HG03354 (cell line): Measurements from ENCODE around the gene TTLL8.

ENCODE experiments used
- ATAC-seq: cut with Tn5 transposase; IDR thresholded peaks from one replicate; pipeline ENCODE4 v1.9.1; 2021; ENCODE audit warnings: mild to moderate bottlenecking; ENCODE audit not compliant: unreplicated experiment, poor library complexity, severe bottlenecking

TTLL8 gene

GRCh38 chr22:50027639-50028537 is 30.2 kb downstream of the TTLL8 start:
- no peak for ATAC-seq

- ATAC-seq: no peak
Measured at GRCh38 chr22:50025993-50026392, 32.1 kb downstream of the TTLL8 start.

GRCh38 chr22:50022171-50022819 is 35.8 kb downstream of the TTLL8 start:
- no peak for ATAC-seq

GRCh38 chr22:50020606-50021005 is 37.5 kb downstream of the TTLL8 start:
- no peak for ATAC-seq

DNA sequence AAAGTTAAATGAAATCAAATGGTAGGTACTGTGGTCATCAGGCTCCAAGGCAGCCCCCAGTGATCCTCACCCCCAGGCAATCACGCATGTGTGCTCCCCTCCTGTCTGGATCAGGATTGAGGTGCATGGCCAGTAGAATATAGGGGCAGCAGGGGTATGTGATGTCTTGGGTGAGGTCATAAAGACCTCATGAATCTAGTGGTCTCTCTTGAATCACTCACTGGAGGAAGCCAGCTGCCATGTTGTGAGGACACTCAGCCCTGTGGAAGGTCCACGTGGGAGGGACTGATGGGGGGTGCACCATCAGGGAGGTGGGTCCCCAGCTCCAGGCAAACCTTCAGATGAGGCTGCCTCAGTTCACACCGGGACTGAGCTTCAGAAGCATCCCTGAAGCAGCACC is 38.8 kb downstream of the TTLL8 start:
- ATAC-seq: no peak

DNA sequence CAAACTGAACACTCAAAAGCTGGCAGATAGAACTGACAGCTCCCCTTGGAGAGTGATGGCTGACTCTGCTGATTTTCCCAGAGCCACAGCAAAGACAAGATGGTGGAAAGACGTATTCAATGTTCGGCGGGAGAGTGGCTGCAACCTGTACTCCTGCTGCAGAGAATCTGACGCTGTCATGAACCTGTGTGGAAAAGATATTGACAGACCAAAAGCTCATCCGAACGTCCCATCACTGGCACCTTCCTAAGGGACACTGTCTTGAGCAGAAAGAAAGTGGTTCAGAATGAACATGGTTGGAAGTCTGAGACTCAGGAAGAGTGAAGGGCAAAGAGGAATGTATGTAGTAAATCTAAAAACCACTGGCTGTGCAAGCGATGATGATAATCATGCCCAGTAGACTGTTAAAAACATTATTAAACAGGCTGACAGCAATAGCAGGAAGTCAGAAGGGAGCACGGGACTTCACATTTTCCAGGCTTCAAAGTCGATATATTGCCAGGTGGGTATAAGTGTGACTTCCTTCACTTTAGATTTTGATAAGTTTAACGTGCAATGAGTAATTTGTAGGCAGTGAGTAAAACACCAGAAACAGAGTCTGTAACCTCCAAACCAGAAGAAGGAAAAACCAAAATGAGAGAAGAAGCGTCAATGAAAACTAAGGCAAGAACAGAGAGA is 39.4 kb downstream of the TTLL8 start:
- no peak for ATAC-seq

DNA sequence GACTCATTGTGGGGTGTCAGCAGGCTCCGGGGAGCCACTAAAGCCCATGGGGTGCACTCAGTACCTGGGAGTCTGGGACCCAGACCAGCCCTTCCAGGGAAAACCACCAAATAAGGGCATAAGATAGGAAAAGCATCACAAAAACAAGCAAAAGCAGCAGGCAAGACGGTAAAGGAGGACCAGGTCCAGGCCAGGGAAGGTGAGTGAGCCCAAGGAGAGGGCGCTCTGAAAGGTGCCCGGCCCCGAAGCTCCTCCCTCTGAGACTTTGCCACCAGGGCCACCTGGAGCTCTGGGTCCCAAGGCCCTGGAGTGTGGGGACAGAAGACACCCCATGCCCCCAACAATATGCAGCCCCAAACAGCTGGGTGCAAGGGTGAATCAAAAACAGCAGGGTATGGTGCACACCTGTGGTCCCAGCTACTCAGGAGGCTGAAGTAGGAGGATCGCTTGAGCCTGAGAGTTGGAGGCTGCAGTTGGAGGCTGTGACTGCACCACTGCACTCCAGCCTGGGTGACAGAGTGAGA is 40.3 kb downstream of the TTLL8 start:
- no peak for ATAC-seq

- ATAC-seq: no peak
Measured at GRCh38 chr22:50016988-50017700, 41.0 kb downstream of the TTLL8 start.

DNA sequence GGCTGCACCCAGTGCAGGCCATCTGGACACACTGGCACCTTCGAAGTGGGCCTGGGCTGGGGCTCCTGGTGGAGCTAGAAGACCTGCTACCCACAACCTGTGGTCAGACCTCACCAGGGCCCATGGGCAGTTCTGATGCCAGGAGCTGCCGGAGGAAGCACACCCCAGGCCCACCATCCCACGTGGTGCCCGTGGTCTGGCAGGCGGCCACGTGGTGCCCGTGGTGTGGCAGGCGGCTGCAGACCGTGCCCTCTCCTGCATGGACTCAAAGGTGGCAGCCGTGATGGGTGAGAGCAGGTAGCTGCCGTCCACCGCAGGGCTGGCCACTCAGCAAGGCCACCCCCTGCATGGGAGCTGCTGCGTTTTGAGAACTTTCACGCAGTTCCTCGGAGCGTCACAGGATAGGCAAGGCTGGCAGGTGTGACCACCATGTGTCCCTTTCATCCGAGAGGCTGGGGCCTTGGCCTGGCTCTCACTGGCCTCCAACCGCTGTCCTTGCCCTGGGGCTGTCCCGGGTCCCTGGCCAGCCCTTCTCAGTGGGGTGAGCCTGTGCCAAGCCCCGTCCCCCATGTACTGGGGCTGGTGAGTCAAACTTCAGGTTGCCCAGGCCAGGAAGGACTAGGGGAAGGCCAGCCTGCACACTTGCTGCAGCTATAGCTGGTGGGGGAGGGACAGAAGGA is 41.6 kb downstream of the TTLL8 start:
- no peak for ATAC-seq

GRCh38 chr22:50015451-50016307 is 42.4 kb downstream of the TTLL8 start:
- ATAC-seq: no peak

GRCh38 chr22:50014655-50015401 is 43.3 kb downstream of the TTLL8 start:
- no peak for ATAC-seq

DNA sequence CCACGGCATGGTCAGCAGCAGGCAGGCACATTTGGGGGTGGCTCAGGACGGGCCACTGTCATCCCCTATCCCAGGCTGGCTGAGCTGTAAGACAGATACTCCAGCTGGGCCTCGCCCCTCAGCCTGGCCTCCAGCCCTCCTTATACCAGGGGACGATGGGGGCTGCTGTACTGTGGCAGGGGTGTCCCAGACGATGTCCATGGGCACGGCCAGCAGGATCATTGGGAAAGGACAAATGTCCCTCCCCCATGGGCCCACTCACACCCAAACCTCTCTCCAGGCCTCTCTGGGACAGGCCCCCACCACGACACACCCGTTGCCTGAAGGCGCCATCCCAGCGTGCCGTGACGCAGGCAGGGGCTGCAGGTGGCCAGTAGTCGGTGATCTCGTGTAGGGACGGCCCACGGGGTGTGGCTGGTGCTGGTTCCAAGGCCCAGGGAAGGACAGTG is 44.0 kb downstream of the TTLL8 start:
- ATAC-seq: no peak

- ATAC-seq: no peak
Measured at GRCh38 chr22:50012211-50013181, 45.6 kb downstream of the TTLL8 start, which contains the start of gene IL17REL. TSS of gene IL17REL (minus strand) at chr22:50012765. CDS start at chr22:50012646, 119 bp downstream.

DNA sequence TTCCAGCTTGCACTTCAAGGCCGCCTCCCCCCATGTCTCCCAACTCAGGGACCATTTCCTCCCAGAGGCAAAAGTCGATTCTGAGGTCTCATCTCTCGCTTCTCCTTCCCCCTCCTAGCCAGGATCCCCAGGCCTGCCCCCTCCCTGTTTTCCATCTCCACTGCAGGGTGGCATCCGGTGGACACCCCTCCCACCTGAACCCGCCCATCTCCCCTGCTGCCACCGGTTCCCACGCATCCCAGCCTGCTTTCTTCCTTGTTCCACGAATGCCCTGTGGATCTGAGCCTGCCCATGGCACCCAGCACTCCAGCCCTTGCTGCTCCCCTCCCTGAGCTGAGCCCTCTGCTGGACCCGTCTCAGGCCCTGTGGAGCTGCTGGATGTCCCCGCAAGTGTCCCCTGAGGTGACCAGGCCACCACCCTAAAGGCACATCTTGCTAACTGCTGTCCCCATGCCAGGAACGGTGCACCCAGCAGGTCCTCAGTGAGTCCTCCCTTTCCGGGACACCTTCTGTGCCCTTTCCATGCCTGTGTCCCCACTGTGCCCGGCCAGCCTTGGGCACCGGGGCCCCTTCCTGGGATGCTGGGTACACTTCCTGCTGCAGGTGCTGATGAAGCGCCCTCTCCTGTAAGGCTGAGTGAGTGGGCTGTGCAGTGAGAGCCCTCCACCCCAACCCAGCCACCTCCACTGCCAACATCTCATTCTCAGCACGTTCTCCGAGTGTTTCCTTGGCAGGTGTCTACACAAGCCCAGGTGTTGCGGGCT is 46.5 kb downstream of the TTLL8 start:
- no peak for ATAC-seq

DNA sequence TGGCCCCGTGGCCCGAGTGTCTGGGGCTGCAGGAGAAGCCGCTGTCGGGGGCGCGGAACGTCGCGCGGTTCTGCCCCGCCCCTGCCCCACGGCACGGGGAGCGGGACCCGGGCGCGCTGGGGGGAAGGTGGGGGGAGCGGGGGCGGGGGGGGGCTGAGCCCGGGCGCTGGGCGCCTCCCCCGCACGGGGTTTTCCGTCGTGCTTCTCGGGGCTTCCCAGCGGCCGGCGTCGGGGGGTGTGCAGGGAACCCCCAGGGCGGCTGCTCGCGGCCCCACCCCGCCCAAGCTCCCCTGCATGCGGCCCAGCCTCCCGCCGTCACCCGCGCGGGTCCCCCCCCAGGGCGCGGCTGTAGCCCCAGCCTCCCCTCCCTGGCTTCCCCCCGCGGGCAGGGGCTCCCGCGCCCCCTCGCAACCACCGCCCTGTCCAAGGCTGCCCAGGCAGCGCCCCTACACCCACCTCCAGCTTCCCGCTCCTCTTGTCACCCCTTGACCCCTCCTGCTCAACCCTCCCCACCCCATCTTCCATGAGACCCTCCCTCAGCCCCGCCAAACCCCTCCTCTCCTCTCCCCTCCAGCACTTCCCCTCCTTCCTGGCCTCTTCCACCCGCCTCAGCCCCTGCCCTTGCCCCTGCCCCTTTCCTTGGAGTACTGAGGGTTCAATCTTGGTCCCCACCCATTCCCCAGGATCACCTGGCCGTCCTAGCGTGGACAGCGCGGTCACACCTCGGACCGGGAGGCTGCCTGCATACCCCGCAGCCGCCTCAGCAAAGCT is 47.2 kb downstream of the TTLL8 start:
- ATAC-seq: no peak
